Measurements from ENCODE around the gene MSMP.

MSMP gene, protein sequence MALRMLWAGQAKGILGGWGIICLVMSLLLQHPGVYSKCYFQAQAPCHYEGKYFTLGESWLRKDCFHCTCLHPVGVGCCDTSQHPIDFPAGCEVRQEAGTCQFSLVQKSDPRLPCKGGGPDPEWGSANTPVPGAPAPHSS

DNA sequence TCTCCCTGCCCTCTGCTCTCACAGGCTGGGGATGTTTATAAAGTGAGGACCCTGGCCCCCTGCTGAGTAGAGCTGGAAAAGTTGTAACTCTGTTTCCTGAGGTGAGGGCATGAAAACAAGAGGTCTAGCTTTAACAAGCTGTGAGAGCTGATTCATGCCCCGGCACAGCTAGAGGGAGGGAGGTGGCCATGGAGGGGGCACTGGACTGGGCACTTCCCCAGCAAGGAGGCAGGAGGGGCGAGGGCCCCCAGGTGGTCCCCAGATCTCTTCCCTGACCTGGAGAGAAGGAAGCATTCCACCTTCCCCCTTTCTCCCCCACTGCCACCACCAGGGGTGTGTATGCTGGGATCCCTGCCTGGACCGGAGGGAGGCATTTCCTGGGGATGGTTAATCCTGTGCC is at the start of gene MSMP:
Gene MSMP, minus strand, starts transcription at position 13 of the 400 bp plus-strand sequence. CDS start 147 bp downstream, outside the sequence.
- no peak for DNase-seq (ENCODE audit: low read depth)

DNA sequence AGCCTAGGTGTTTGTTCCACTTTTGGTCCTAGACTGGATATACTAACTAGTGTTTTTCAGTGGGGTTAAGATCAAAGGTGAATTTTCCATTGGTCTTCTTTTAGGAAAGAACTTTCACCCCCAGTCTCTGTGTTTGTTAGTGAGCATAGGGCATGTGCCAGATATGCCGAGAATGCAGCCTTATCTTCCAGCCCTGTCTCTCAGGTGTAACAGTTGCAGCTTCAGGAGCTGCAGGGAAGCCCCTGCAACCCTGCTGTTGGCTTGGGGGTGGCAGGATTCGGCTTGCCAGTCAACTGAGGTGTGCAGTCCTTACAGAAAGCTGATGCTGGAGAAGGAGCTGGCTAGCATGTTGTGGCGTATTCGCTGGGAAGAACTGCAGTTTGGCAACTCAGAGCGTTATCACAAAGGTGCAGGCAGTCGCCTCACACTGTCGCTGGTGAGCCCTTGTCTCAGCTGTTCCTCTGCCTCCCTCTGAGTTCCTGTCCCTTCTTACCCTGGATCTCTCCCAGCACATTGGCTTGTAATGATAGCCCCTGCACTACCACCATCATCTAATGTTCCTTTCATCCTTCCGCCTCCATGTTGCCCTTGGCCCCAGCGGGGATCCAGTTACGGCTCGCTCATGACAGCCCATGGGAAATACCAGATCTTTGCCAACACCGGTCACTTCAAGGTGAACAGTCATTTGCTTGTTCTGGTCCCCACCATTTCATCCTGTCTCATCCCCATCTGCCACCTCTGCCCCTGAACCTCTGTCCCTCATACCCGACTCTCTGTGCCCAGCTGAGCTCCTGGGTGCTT is 47.5 kb upstream of the MSMP start:
- DNase-seq (ENCODE audit: low read depth) = no peak

DNA sequence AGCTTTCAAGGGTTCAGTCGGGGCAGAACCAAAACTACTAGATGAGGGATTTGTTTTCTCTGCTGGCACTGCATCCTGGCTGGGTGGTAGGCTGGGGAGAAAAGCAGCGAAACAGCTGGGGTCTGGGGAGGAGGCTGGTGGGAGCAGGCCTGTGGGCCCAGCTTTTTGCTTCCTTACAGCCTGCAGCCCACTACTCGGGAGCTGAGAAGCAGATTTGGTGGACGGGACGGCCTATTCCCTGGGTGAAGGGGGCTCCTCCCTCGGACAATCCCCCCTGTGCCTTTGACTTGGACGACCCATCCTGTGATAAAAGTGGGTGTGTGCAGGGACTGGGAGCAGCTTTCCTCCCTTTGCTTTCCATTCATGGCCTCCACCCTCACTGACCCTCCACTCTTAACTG is 46.5 kb upstream of the MSMP start:
- no peak for DNase-seq (ENCODE audit: low read depth)

DNA sequence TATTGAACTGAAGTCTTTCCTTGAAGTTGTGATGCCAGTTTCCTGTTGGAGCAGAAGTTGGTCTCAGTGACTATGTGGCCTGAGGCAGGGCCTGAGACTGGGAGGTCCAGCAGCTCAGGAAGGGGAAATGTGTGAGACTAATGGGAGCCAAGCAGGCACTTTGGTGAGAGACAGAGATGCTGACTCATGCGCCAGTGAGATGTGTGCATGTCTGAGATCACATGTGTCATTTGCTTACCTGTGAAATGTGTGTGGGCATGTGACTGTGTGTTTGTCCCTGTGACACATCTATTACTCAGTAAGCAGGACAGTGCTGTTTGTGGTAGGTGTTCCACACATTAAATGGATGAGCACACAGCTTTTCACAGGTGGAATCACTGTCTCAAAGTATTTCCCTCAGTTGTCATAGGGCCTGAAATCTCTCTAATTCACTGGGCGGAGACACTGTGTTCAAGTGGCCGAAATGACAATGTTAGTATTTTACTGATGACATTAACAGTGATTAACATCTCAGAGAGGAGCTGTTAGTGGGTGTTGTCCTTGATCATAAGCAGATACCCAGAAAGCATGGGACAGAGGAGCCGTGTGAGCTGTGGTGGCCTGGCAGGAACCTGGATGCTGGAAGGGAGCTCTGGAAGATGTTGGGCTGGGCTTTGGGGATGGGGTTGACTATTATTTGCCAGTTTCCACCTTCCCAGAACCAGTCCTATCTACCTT is 44.7 kb upstream of the MSMP start:
- DNase-seq (ENCODE audit: low read depth) = no peak

DNA sequence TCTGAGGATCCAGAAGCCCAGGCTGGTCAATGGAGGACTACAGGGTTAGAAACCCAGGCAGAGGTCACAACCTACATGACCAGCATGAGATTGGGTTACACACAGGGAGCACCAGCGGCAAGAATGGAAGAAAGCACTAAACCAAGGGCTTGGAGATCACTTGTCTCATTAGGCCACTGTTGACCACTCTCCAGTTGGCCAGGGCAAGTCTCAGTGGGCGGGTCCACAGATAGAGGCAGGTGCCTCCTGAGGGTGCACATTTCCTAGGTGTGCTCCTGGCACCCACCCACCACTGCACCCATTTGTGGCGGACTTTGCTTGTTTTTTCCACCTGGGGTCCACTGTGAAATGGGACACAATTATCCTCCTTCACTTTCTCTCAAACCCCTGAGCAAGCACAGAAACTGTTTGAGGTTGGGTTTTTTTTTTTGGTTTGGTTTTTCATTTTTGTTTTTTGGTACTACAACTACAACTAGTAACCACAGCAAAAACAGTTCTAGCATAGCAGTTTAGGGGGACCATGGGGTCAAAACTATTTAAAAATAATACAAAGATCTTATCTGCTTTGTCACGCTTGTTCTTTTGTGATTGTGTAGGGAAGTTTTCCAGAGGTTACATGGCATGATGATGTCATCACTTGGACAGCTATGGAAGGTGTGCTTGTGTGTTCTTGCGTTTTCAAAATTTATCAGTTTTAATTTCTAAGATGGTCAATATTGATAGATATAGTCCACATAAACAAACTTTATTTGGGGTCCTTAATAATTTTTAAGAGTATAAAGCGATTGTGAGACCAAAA is 43.4 kb upstream of the MSMP start:
- DNase-seq (ENCODE audit: low read depth) = no peak

DNA sequence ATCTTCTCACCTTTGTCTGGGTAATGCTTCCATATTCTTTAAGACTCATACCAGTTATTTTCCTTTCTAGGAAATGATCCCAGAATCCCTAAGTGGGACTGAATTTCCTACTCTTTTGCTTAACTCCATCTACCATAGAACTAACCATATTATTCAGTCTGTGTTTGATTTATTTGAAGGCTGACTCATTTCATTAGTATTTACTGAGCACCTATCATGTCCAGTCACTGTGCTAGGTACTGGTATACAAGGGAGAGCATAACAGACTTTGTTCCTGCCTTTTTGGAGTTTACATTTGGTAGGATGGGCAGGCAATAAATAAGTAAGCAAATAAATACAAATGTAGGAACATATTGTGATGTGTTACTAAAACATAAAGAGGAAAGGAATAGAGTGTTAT is 41.6 kb upstream of the MSMP start:
- DNase-seq (ENCODE audit: low read depth) = no peak

DNA sequence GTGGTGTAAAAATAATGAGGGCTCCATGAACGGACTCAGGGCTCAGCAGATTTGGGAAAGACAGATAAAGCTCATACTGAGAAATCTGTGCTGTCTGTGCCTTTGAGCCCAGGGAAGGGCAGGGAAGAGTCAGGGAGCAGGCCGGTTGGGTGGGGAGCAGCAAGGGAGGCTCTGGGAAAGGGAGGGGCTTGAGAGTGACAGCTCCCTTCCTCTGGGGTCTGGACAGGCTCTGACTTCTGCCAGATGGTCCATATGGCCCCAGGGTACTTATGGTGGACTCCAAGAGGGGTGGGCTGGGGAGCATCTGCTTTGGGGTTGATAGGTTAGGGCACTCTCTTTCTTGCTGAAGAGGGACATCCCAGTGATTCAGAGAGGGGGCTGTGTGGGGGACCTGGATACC is 39.4 kb upstream of the MSMP start:
- no peak for DNase-seq (ENCODE audit: low read depth)

DNA sequence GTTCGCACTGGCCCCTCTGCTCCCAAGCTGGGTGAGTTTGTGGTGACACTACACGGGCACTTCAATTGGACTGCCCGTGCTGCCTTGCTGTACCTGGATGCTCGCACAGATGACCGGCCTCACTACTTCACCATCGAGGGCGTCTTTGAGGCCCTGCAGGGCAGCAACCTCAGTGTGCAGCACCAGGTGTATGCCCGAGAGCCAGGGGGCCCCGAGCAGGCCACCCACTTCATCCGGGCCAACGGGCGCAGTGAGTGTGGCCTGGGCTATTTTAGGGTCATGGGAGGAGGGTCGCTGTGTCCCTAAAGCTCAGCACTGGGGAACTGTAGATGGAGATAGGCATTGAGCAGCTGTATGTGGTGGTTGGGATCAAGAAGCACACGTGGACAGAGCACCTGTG is 38.8 kb upstream of the MSMP start:
- no peak for DNase-seq (ENCODE audit: low read depth)

DNA sequence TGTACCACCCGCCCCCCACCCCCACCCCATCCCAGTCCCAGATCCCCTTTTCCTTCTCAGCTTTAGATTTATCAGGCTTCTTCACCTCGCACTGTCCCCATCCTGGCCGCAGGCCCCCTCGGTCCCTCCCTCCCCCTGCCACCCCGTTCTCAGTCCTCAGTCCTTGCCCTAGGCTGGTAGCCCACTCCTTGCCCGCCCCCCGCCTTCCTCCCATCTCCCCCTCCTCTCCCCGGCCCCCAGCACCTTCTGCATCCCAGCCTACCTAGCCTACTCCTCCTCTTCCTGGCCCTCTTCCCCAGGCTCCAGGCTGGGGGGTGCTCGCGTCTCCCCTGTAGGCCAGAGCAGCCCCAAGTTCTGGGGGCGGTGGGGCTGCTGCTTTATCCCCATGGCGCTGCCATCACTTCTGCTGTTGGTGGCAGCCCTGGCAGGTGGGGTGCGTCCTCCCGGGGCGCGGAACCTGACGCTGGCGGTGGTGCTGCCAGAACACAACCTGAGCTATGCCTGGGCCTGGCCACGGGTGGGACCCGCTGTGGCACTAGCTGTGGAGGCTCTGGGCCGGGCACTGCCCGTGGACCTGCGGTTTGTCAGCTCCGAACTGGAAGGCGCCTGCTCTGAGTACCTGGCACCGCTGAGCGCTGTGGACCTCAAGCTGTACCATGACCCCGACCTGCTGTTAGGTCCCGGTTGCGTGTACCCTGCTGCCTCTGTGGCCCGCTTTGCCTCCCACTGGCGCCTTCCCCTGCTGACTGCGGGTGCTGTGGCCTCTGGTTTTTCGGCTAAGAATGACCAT is 38.1 kb upstream of the MSMP start:
- no peak for DNase-seq (ENCODE audit: low read depth)

DNA sequence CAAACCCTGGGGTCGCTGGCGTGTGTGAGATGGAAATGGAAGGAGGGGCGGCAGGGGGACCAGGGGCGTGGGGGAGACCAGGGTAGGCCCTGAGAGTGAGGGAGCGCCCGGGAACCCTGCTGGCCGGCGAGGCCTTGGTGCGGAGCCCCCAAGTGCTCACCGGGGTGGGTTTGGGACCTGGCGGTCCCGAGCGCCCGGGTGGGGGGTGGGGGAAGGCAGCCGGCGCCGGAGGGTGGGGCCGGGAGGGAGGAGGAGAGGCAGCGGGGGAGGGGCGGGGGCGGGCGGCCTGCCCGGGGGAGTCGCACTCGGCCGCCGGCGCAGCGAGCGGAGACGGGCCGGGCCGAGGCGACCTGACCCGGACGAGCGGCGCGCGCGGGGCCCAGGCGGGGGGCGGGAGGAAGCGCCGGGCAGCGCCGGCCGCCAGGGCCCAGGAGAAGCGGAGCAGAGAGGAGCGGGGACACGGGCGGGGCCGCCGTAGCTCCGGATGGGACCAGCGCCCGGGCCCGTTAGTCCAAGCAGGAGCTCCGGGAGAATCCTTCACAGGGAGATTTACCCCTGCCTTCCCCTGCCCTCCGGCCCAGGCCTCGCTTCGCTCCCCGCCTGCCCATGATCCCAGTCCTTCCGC is 37.3 kb upstream of the MSMP start, which contains the start of gene NPR2:
Gene NPR2, plus strand, starts transcription at position 295 of the 625 bp plus-strand sequence. CDS start 818 bp downstream, outside the sequence.
- no peak for DNase-seq (ENCODE audit: low read depth)

DNA sequence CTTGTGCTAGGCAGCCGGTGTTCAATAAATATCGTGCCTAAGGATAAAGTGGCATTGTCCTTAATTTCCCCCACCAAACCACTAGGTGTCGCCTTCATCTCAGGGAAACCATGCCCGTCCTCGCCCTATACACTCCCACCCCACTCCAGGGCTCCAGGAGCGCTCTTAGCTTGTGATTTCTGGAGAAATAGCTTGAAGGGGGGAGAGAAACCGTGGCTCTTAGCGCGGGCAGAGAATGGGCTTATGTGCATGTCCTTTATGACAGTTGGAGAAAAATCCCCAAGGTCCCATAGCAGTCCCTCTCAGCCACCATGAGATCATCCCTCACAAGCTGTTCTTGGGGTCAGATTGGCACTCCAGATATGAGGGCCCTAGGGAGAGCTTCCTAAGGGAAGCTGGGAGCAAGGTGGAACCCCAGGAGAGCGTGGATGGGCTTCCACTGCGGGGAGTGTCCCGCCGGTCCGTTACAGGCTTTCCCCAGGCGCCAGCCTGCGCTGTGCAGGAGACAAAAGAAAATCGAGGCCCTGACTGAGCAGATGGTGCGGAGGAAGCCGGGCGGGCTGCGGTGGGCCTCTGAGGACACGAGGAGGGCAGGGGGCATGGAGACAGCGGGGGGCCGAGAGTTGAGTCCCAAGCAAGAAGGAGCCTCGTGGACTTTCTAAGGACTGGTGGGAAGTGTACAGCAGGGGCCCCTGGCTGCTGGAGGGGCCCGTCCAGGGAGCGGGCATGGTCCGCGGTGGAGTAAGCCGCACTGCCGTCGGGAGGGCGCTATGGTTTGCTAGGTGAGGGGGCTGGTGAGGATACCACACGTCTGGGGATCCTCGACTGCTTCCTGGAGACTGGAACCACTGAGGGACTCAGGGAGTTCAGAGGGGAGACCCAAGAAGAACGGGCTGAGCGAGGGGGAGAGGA is 36.6 kb upstream of the MSMP start:
- no peak for DNase-seq (ENCODE audit: low read depth)

DNA sequence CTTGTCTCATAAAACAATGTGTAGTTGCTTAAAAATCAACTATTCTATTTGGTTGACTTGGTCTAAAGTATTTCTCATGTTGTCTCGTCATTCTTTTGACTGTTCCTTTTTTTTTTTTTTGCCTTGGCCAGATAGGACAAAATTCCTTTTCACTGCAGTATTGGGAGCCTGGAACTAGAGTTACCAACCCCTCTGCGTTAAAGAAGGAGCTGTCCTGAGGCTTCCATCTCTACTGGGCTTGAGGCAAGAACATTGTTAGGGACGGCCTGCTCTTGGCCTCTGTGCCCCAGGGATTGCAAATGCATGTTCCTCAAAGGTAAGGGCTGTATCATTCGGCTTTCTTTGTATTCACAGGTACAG is 35.9 kb upstream of the MSMP start:
- DNase-seq (ENCODE audit: low read depth) = no peak

DNA sequence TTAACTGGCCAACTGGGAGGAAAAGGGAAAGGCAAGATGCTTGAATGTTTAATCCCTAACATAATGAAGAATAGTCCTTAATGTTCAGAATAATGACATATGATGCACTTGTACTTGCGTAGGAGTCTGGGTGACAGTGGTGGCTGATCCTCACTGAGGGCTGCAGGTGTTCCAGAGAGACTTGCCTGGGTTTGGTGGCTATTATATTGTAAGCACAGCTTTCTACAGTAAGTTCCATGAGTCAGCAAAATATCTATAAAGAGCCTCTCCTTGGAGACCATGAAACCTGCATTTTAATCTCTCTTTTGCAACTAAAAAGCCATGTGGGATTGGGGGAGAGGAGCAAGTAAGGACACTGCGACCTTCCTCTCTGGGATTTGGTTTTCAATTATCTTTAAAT is 35.5 kb upstream of the MSMP start:
- DNase-seq (ENCODE audit: low read depth) = no peak

DNA sequence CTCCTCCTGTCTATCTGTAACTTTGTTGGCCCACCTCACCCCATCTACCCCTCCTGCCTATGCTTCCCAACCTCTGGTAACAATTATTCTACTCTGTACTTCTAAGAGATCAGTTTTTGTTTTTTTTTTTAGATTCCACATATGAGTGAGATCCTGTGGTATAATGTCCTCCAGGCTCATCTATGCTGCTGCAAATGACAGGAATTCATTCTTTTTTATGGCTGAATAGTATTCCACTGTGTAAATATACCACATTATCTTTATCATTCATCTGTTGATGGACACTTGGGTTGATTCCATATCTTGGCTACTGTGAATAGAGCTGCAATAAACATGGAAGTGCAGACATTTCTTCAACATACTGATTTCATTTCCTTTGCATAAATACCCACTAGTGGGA is 29.3 kb upstream of the MSMP start:
- no peak for DNase-seq (ENCODE audit: low read depth)

DNA sequence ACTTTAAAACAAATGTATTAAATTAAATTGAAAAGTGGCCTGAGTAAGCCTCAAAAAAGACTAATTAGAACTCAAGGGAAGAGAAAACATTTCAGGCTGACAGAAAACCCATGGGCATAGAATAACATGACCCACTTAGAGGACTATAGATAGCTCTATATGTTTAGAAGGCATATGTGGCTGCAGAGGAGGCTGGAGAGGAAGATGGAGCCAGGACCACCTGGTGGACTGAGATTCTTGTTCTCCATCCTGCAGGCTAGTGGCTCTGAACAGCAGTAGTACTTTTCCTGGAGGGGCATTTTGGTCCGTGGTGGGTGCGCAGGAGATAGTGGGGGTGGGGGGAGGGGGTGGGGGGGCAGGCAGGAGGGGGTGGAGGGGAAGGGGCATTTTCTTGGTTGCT is 27.0 kb upstream of the MSMP start:
- no peak for DNase-seq (ENCODE audit: low read depth)

DNA sequence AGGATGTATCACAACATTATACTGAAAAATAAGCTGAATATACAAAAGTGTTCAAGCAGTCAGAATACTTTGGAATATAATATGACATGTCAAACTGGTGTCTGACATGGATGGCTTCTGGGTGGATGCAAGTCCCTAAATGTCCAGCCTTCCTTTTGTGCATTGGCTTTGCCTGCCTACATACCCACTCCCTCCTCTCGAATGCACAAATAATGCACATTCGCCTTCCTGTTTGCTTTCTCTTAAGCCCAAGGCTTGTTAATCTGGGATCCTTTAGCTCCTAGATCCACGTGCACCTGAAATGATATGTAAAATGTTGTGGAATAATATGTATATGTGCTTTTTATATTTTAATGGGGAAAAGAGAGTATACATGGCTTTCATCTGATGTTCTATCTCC is 24.4 kb upstream of the MSMP start:
- DNase-seq (ENCODE audit: low read depth) = no peak

DNA sequence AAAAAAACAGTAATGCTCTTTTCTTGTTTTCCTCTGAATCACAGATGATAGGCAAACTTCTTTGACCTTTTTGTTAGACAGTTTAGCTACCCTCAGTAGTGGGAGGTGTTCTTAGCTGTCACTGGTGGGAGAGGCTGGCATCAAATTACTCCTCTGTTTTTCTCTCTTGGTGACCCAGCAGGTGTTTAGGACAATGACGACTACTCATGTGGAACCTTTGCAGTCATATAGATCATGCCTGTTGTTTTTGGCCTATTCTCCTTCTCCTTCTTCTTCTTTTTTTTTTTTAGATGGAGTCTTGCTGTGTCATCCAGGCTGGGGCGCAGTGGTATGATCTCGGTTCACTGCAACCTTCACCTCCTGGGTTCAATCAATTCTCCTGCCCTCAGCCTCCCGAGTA is 21.9 kb upstream of the MSMP start:
- no peak for DNase-seq (ENCODE audit: low read depth)

DNA sequence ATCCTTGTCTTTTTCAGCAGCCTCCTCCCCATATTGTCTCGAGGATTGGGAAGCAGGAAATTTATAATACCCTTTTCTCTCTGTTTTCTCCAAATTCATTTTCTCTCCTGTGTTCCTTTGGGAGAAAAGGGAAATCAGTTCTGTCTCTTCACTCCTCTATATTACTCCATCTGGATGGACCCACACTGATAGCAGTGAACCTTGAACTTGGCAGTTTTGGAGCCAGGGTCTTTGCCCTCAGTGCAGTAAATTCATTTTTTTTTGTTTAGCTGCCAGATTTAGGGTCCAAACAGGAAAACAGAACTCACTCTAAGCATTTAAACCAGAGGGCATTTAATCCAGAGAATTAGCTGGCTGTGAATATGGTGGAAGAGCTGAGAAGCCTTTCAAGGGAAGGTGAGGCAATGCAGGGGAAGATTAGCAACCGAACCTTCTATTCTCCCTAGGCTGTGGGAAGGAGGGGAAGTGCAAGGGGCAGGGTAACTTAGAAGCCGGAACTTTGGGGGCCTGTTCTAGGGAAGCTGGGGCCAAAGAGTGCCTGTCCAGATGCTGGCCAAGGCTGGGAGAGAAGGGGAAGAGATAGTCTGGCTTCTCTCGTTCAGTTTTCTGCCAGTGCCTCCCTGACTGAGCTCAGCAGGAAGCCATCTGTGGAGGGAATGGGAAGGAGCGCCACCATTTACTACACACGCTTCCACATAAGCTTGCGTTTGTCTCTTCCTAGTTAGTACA is 21.0 kb upstream of the MSMP start:
- DNase-seq (ENCODE audit: low read depth) = peak; percentile 47

DNA sequence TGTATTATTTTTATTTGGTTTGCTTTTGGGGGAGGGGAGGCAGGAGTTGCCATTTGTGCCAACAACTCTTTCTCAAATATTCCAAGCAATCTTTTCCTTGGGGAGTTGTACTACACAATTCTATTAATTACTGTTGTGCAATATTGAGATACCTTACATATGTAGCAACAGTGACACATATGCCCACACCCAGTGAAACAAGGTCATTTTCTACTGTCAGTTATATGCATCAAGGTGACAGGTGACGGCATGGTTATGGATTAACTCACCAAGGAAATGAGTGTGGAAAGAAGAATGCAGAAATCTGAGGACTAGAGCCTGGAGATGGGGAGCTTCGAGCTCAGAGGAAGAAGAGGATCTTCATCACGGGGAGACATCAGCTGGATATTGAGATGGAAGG is 17.9 kb upstream of the MSMP start:
- no peak for DNase-seq (ENCODE audit: low read depth)

All from CMK (cell line).